Mesenteric fat pad (tissue), 1 donor: ENCODE data around the gene NAMPT. TPM values are rescaled to one million over a fixed set of nuclear protein-coding genes. Genes with fewer than 3 reads are reported as not detected.

Experiments
- DNase-seq: peaks from one replicate; pipeline ENCODE4 v3.0.0-alpha.2; 2020; ENCODE audit warnings: low spot score
- total RNA-seq: library from RNA; stranded (reverse); fragmentation: NEBNext Ultra II Directional; extraction: Animal tissue kit (Norgen Biotek cat#: 25700); gene quantifications from one replicate; pipeline ENCODE4 v1.2.1, GENCODE V29; 2021
- donor health status: DM: yes; HTN: yes; CAD: no.

Gene NAMPT
- total RNA-seq, 1 donor from 2014 or later = 1,079 TPM

GRCh38 chr7:106276513-106276912 lies 8.3 kb downstream of the NAMPT start:
- DNase-seq = no peak

GRCh38 chr7:106273009-106273668 lies 11.6 kb downstream of the NAMPT start:
- DNase-seq = no peak

- DNase-seq = no peak
These were observed 14.4 kb downstream of the NAMPT start for GRCh38 chr7:106270122-106270977.

GRCh38 chr7:106269254-106269961 lies 15.4 kb downstream of the NAMPT start:
- no peak for DNase-seq

- no peak for DNase-seq
These were observed 19.6 kb downstream of the NAMPT start for GRCh38 chr7:106265133-106265532.

- DNase-seq = no peak
These were observed 22.4 kb downstream of the NAMPT start for GRCh38 chr7:106262221-106262881.

- DNase-seq = no peak
These were observed 24.6 kb downstream of the NAMPT start for GRCh38 chr7:106260136-106260561.

GRCh38 chr7:106258789-106259188 lies 26.0 kb downstream of the NAMPT start:
- DNase-seq = no peak

- no peak for DNase-seq
These were observed 27.0 kb downstream of the NAMPT start for GRCh38 chr7:106257752-106258151.

- DNase-seq = no peak
These were observed 28.6 kb downstream of the NAMPT start for GRCh38 chr7:106256144-106256543.

GRCh38 chr7:106255246-106255645 lies 29.5 kb downstream of the NAMPT start:
- no peak for DNase-seq

GRCh38 chr7:106254525-106255116 lies 30.2 kb downstream of the NAMPT start:
- no peak for DNase-seq

- no peak for DNase-seq
These were observed 32.2 kb downstream of the NAMPT start for GRCh38 chr7:106252568-106252967.

- no peak for DNase-seq
These were observed 35.3 kb downstream of the NAMPT start for GRCh38 chr7:106249488-106249887.

- DNase-seq = no peak
These were observed 36.2 kb downstream of the NAMPT start for GRCh38 chr7:106248600-106248999.

GRCh38 chr7:106247841-106248240 lies 36.9 kb downstream of the NAMPT start:
- no peak for DNase-seq

- DNase-seq = no peak
These were observed 37.7 kb downstream of the NAMPT start for GRCh38 chr7:106246902-106247711.

GRCh38 chr7:106243893-106244292 lies 40.9 kb downstream of the NAMPT start:
- no peak for DNase-seq

GRCh38 chr7:106239406-106239805 lies 45.4 kb downstream of the NAMPT start:
- no peak for DNase-seq

GRCh38 chr7:106238830-106239229 lies 46.0 kb downstream of the NAMPT start:
- no peak for DNase-seq
